C4-2B (cell line): ENCODE data around the gene MTMR2.

Experiments
- H3K27ac ChIP-seq: fragments of 450-650 bp; 2 replicates; pipeline ENCODE4 v1.5.1; 2017
- CTCF ChIP-seq: fragments of 450-650 bp; conservative IDR thresholded peaks from 2 replicates; pipeline ENCODE4 v1.5.1; 2017; ENCODE audit warnings: mild to moderate bottlenecking
- ZFX ChIP-seq: fragments of 450-650 bp; IDR thresholded peaks from 2 replicates; pipeline ENCODE4 v1.6.1; 2017

Gene MTMR2

DNA sequence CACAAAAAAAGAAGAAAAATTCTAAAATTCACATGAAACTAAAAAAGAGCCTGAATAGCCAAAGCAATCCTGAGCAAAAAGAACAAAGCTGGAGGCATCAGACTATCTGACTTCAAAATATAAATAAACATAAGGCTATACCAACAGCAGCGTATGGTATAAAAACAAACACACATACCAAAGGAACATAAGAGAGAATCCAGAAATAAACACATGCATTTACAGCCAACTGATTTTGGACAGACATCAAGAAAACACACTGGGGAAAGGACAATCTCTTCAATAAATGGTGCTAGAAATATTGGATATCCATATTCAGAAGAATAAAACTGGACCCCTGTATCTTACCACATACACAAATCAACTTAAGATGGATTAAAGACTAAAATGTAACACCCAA is 2.8 kb upstream of the MTMR2 start:
- no peak for TF ChIP-seq ZFX
- no peak for TF ChIP-seq CTCF
- H3K27ac ChIP-seq = no peak overlapping the region

DNA sequence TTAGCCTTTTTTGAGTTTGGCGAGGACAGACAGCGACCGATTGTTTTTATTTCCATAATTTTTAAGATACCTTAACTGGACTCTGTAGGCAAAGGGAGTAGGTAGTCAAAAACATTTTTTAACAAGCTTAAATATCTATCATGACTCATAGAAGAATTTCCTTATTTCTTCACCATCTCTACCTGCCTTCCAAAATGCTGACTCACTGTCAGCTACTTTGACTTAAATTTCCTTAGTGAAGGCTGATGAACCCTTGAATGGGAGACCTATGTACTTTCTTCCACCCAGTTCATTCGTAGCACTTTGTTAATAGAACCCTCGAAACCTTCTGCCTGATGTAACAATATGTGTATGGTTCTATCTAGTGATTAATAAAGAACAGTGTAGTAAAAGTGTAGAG is 1.1 kb upstream of the MTMR2 start:
- H3K27ac ChIP-seq = no peak overlapping the region
- TF ChIP-seq CTCF = no peak
- no peak for TF ChIP-seq ZFX

DNA sequence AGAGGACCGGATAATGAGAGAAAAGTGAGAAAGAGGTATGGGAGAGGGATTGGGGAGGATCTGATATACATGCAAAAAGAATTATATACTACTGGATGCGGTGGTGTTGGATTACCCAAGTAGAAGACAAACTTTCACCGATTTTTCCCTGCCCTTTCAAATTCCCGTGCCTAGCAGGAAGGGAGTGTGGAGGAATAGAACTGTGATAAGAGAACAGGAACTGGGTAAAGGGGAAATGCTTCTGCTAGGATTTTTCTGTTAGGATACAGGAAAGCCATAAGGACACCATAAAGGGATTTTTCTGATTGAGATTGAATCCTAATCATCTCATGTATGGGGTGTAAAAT is 480 bp upstream of the MTMR2 start:
- TF ChIP-seq ZFX = no peak
- TF ChIP-seq CTCF = no peak
- H3K27ac ChIP-seq = peak overlapping the region; percentile 77

GRCh38 chr11:95923439-95923727 is 524 bp downstream of the MTMR2 start:
- TF ChIP-seq CTCF = no peak
- TF ChIP-seq ZFX = no peak
- H3K27ac ChIP-seq = peak overlapping the region; percentile 77

- TF ChIP-seq ZFX (no peak), CTCF (no peak)
- no peak overlapping the region for H3K27ac ChIP-seq
These were observed 1.1 kb downstream of the MTMR2 start for GRCh38 chr11:95922536-95923438.

DNA sequence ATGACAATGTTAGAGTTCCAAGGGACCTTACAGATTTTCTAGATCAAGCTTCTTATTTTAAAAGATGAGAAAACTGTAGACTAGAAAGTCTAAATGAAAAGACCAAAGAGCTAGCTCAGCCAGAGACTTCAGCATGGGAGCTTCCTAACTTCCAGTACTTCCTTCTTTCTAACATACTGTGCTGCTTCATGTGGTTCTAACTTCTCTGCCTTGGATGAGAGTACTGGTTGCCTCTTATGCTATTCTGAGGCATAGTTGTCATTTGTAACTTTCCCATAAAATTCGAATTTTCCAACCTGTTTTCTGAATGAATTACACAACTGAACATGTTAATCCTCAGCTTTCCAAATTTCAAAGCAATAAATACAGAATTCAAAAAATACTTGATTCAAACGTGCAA is 1.8 kb downstream of the MTMR2 start:
- TF ChIP-seq CTCF (no peak), ZFX (no peak)
- no peak overlapping the region for H3K27ac ChIP-seq

DNA sequence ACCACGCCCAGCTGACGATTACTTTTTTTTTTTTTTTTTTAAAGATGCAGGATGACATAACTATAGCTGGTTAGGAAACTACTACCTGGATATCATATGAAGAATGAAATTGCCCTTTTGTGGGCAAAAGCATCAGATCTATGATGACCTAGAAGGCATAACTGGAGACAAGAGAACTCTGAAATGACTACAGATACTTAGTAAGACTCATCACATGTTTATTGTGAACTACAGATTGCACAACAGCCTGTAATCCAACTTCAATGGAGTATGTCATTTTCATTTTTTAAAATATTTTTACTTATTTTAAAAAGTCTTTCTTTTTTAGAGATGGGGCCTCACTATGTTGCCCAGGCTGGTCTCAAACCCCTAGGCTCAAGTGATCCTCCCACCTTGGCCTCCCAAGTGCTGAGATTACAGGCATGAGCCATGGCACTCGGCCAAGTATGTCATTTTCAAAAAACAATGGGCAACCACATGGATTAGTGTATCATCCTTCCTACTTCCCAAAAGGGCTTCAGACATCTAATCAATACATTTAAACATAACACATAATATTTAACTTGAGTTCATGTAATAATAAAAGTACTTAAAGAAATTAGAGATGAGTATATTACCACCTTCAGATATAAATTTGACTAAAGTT is 3.3 kb downstream of the MTMR2 start:
- TF ChIP-seq CTCF = no peak
- no peak for TF ChIP-seq ZFX
- no peak overlapping the region for H3K27ac ChIP-seq
